ENCODE results near the gene CCR5.
A peak's percentile ranks its signal among the peaks of the same experiment; 100 is the strongest.

The CCR5 gene

DNA sequence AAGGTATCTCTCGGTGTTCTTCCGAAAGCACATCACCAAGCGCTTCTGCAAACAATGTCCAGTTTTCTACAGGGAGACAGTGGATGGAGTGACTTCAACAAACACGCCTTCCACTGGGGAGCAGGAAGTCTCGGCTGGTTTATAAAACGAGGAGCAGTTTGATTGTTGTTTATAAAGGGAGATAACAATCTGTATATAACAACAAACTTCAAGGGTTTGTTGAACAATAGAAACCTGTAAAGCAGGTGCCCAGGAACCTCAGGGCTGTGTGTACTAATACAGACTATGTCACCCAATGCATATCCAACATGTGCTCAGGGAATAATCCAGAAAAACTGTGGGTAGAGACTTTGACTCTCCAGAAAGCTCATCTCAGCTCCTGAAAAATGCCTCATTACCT, 12.3 kb upstream of the CCR5 start:
- DNase-seq (ENCODE audit: low read depth in 2 of 2, low spot score in 1 of 2), result no peak

GRCh38 chr3:46359733-46360493, 10.8 kb upstream of the CCR5 start:
- no peak for DNase-seq (ENCODE audit: low read depth in 2 of 2, low spot score in 1 of 2)

GRCh38 chr3:46360907-46361306, 9.8 kb upstream of the CCR5 start:
- DNase-seq (ENCODE audit: low read depth in 2 of 2, low spot score in 1 of 2), result no peak

DNA sequence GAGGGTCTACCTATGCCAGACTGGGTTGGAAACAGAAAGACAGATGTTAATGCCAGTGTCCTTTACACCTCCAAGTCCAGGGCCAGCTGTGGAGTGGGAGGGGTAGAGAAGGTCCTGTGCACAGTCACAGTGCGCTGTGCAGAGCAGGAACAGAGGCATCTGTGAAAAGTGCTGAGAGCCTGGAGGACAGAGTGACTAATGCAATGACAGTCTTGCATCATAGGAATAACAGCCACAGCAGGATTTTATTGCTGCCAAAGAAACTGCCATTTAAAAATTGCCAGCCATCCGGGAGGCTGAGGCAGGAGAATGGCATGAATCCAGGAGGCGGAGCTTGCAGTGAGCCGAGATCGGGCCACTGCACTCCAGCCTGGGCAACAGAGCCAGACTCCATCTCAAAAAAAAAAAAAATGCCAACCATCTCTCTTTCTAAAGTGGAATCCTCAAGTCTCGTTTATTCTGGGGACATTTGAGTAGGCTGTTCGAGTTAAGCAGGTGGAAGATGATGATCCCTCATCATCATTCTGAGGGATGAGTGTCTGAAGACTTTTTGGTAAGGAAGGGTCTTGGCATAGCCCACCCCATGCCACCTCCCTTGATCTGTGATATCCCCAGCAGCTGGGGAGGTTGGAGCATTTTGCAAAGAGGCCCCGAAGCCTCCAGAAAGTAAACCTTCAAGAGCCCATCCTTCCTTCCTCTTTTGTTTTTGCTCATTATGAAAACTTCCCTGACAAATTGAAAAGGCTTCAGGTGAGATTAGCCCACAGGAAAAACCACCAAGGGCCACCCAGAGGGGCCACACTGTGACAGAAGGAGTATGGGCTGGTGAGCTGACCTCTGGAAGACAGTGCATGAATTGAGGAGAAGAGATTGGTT, 9.1 kb upstream of the CCR5 start:
- DNase-seq (ENCODE audit: low read depth in 2 of 2, low spot score in 1 of 2), result no peak

DNA sequence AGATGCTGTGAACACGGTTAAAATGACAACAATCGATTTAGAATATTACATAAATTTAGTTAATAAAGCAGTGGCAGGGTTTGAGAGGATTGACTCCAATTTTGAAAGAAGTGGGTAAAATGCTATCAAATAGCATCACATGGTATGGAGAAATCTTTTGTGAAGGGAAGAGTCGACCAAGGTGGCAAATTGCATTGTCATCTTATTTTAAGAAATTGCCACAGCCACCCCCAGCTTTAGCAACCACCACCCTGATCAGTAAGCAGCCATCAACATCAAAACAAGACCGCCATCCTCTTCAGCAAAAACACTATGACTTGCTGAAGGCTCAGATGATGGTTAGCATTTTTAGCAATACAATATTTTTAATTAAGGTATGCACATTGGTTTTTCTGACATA, 5.7 kb upstream of the CCR5 start:
- no peak for DNase-seq (ENCODE audit: low read depth in 2 of 2, low spot score in 1 of 2)

DNA sequence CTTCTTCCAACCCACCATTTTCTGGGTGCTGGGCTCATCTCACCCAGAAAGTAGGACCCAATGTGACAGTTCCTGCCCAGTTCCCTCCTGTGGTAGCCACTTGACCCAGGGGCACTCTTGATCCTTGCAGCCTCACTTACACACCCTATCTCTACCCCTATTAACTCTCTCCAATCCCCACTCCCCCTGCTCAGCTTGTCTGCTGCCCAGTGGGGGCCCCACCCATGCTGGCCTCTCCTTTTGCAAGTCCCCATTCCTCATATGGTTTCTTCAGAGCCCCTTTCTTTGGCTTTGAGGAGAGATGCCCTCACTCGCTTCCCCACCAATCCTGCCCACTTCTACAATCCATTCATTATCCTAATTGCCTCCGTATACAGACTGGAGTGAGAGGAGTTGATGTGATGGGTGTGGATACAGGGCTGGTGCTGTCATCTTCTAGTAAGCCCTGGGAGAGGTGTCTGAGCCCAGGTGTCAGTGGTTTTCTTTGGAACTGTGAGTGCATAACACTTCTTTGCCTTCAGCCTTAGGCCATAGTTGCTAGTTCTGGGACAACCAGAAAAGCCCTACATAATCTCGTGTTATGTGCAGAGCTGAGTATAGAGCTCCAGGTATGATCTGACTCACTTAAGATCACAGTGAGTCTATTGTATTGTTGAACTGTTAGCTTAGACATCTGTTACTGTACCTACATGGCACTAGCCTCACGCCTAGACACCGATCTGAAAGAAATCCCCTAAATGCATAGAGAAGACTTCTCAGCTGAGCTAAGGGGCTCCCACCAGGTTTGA, 4.8 kb upstream of the CCR5 start:
- DNase-seq (ENCODE audit: low read depth in 2 of 2, low spot score in 1 of 2), result no peak

GRCh38 chr3:46367811-46368210, 2.9 kb upstream of the CCR5 start:
- no peak for DNase-seq (ENCODE audit: low read depth in 2 of 2, low spot score in 1 of 2)

DNA sequence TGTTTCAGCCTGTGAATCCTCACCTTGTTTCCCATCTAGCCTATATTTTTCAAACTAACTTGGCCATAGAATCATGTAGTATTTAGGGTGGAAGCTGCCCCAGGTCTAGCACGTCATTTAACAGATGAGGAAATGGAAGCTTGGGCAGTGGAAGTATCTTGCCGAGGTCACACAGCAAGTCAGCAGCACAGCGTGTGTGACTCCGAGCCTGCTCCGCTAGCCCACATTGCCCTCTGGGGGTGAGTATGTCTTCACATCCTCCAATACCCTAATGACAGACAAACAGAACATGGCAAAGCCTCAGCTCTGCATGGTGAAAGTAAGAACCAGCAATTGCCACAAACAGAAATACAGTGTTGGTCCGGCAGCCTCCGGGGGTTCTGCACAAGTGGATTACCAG, 2.2 kb upstream of the CCR5 start:
- peak; percentile 36 to 40 for DNase-seq (ENCODE audit: low read depth in 2 of 2, low spot score in 1 of 2)

- no peak for DNase-seq (ENCODE audit: low read depth in 2 of 2, low spot score in 1 of 2)
Measured at GRCh38 chr3:46369151-46369550, 1.6 kb upstream of the CCR5 start.

DNA sequence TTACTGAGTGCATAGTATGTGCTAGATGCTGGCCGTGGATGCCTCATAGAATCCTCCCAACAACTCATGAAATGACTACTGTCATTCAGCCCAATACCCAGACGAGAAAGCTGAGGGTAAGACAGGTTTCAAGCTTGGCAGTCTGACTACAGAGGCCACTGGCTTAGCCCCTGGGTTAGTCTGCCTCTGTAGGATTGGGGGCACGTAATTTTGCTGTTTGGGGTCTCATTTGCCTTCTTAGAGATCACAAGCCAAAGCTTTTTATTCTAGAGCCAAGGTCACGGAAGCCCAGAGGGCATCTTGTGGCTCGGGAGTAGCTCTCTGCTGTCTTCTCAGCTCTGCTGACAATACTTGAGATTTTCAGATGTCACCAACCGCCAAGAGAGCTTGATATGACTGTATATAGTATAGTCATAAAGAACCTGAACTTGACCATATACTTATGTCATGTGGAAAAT, 1.0 kb upstream of the CCR5 start:
- DNase-seq (ENCODE audit: low read depth in 2 of 2, low spot score in 1 of 2), result no peak

DNA sequence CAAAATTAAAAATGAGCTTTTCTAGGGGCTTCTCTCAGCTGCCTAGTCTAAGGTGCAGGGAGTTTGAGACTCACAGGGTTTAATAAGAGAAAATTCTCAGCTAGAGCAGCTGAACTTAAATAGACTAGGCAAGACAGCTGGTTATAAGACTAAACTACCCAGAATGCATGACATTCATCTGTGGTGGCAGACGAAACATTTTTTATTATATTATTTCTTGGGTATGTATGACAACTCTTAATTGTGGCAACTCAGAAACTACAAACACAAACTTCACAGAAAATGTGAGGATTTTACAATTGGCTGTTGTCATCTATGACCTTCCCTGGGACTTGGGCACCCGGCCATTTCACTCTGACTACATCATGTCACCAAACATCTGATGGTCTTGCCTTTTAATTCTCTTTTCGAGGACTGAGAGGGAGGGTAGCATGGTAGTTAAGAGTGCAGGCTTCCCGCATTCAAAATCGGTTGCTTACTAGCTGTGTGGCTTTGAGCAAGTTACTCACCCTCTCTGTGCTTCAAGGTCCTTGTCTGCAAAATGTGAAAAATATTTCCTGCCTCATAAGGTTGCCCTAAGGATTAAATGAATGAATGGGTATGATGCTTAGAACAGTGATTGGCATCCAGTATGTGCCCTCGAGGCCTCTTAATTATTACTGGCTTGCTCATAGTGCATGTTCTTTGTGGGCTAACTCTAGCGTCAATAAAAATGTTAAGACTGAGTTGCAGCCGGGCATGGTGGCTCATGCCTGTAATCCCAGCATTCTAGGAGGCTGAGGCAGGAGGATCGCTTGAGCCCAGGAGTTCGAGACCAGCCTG, 984 bp downstream of the CCR5 start:
- no peak for DNase-seq (ENCODE audit: low read depth in 2 of 2, low spot score in 1 of 2)

GRCh38 chr3:46372492-46373359, 2.0 kb downstream of the CCR5 start:
- DNase-seq (ENCODE audit: low read depth in 2 of 2, low spot score in 1 of 2), result no peak

- no peak for DNase-seq (ENCODE audit: low read depth in 2 of 2, low spot score in 1 of 2)
Measured at GRCh38 chr3:46374755-46375154, 4.0 kb downstream of the CCR5 start.

- no peak for DNase-seq (ENCODE audit: low read depth in 2 of 2, low spot score in 1 of 2)
Measured at GRCh38 chr3:46375218-46375617, 4.5 kb downstream of the CCR5 start.

DNA sequence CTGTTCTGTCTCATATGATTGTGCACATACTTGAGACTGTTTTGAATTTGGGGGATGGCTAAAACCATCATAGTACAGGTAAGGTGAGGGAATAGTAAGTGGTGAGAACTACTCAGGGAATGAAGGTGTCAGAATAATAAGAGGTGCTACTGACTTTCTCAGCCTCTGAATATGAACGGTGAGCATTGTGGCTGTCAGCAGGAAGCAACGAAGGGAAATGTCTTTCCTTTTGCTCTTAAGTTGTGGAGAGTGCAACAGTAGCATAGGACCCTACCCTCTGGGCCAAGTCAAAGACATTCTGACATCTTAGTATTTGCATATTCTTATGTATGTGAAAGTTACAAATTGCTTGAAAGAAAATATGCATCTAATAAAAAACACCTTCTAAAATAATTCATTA, 5.1 kb downstream of the CCR5 start:
- DNase-seq (ENCODE audit: low read depth in 2 of 2, low spot score in 1 of 2), result no peak

DNA sequence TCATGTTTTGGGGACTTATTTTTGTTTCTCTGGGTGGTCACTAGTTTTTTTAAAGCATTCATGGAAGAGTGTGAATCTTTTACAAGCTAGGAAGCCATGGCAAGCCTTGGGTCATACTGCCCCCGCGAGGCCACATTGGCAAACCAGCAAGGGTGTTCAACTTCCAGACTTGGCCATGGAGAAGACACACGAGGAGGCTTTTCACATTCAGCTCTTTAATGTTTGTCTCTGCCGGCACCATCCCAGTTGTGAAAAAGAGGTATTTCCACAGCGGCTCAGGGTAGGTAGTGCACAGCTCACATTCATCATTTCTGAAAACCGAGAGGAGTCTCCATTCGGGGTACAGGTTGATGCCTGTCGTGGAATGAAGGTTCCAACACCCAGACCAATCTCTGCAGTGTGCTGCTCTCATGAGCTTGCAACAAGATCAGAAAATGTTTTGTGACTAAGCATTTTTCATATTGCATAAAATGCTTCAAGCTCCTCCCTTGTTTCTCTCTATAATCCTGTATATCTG, 7.7 kb downstream of the CCR5 start:
- peak; percentile 31 to 35 for DNase-seq (ENCODE audit: low read depth in 2 of 2, low spot score in 1 of 2)

DNA sequence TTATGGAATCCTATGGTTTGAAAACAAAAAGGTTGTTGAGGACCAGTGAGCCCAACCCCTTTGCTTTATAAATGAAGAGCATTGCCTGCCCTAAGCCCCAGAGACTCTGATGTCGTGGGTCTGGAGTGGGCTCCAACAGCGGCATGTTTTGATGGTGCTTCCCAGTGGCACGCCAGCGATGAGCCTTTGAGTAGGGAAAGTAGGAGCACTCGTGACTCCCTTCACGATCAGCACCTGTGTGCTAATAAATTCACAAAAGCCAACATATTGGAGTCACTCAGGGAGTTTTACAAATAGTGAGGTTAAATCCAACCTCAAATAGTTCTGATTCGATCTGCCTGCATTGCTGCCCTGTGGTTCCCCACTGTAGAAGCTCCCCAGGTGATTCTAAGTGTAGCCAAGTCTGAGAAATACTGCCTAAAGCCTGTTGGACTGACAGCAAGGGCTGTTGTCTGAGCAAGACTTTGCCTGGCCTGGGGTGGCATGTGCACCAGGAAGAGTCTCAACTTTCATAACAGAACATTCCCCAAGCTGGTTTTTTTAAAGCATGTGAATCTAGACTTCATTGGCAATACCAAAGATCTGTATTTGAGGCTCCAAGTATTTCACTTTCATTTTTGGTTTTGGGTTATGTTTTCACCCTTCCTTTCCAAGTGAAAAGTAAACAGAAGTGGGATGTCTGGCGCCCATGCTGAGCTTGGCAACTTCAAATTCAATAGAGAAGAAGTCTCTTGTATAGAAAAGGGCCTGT, 9.9 kb downstream of the CCR5 start:
- no peak for DNase-seq (ENCODE audit: low read depth in 2 of 2, low spot score in 1 of 2)

GRCh38 chr3:46381625-46382024, 10.9 kb downstream of the CCR5 start:
- DNase-seq (ENCODE audit: low read depth in 2 of 2, low spot score in 1 of 2), result no peak
